Subcutaneous adipose tissue (tissue), 4 donors: ENCODE measurements around the gene FBLN2. TPM values are rescaled to one million over a fixed set of nuclear protein-coding genes. Genes with fewer than 3 reads are reported as not detected.

Experiments
- total RNA-seq, 4 donors: library from RNA; depleted of rRNA; stranded (reverse); fragments of >200 nt; gene quantifications; one replicate each; pipeline ENCODE4 v1.1.0, GENCODE V29; 2016
- TF ChIP-seq, protein P1 (sequence below): fragments of 450-650 bp; IDR thresholded peaks from one replicate; pipeline ENCODE4 v1.5.1; 2016; ENCODE audit warnings: low read depth, mild to moderate bottlenecking, control low read depth, antibody characterized with exemption, moderate library complexity

FBLN2 gene
- total RNA-seq, 4 donors from 2014 or later, result 215 to 456 (median 410) TPM

DNA sequence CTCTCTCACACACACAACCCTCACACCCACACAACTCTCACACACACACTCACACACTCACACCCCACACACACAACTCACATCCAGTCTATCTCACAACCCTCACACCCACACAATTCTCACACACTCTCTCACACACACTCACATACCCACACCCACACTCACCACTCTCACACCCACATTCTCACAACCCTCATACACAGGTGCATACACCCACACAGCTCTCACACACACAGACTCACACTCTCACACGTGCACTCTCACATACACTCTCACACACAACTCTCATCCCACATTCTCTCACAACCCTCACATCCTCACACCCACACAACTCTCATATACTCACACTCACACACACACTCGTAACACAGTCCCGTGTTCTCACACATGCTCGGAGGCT is 134.4 kb downstream of the FBLN2 start:
- TF ChIP-seq, protein P1, sequence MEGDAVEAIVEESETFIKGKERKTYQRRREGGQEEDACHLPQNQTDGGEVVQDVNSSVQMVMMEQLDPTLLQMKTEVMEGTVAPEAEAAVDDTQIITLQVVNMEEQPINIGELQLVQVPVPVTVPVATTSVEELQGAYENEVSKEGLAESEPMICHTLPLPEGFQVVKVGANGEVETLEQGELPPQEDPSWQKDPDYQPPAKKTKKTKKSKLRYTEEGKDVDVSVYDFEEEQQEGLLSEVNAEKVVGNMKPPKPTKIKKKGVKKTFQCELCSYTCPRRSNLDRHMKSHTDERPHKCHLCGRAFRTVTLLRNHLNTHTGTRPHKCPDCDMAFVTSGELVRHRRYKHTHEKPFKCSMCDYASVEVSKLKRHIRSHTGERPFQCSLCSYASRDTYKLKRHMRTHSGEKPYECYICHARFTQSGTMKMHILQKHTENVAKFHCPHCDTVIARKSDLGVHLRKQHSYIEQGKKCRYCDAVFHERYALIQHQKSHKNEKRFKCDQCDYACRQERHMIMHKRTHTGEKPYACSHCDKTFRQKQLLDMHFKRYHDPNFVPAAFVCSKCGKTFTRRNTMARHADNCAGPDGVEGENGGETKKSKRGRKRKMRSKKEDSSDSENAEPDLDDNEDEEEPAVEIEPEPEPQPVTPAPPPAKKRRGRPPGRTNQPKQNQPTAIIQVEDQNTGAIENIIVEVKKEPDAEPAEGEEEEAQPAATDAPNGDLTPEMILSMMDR, result no peak

DNA sequence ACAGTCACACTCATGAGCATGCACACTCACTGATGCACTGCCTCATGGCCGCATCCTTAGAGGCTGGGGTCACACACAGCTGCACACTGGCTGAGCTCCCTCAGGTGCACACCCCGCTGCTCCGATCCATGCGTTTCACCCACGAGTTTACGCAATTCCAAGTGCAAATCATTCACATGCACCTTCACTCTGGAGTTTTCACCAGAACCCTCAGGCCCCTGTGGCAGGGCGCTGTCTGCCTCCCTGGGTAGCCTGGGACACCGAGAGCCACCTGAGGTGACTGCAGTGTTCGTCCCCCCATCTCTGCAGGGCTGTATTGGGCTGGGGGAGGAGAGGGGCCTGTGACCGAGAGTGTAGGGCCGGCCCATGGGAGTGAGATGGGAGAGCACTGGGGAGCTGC is 134.8 kb downstream of the FBLN2 start:
- TF ChIP-seq, protein P1, result no peak

DNA sequence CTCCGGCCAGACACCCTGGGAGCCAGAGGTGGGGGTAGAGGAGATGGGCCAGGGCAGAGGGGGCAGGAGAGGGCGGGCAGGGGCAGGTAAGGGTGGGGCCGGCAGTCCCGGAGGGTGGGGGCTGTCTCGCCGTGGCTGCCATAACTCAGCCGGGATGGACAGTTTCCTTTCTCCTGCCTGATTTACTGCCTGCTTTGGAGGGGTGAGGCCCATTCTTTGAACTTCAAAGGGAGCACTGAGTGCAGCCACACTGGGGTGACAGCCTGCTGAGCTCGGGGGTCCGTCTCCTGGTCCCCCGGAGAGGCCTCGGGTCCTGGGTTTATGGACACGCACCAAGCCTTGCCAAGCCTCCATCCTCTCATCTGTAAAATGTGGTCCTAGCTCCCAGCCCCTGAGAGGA is 135.4 kb downstream of the FBLN2 start:
- TF ChIP-seq, protein P1, result no peak

DNA sequence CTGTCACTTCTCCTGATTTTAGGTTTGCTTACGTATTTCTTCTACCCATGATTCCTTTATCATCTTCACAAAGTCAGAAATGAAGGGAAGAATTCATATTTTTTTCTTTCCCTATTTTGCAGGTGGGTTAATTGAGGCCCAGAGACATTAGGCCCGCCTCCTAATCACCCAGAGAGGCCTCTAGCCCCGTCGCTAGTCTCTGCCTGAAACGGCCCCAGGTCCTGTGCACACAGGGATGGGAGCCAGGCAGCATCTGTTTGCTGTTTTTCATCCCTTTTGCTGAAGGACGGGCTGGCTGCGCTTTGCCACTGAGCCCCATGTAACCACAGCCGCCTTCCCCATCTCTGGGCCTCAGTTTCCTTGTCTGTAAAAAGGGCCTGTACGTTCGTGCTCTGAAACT is 135.9 kb downstream of the FBLN2 start:
- TF ChIP-seq, protein P1, result no peak

DNA sequence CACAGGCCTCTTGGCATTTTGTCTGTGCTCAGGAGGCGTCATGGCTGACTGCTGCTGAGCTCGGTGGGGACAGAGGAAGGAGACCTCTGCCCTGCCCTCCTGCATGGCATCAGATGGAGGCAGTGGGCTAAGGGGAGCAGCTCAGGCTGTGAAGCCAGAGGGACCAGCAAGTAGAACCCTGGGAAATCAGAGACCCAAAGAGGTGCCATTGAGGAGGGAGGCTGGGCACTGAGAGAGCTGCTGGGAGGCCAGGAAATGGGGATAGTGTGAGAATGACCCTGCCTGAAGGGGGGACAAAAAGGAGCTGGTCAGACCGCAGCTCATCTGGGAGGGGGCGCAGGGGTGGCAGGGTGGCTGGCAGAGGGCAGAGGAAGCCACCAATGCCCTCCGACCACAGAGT is 136.8 kb downstream of the FBLN2 start:
- TF ChIP-seq, protein P1, result no peak

DNA sequence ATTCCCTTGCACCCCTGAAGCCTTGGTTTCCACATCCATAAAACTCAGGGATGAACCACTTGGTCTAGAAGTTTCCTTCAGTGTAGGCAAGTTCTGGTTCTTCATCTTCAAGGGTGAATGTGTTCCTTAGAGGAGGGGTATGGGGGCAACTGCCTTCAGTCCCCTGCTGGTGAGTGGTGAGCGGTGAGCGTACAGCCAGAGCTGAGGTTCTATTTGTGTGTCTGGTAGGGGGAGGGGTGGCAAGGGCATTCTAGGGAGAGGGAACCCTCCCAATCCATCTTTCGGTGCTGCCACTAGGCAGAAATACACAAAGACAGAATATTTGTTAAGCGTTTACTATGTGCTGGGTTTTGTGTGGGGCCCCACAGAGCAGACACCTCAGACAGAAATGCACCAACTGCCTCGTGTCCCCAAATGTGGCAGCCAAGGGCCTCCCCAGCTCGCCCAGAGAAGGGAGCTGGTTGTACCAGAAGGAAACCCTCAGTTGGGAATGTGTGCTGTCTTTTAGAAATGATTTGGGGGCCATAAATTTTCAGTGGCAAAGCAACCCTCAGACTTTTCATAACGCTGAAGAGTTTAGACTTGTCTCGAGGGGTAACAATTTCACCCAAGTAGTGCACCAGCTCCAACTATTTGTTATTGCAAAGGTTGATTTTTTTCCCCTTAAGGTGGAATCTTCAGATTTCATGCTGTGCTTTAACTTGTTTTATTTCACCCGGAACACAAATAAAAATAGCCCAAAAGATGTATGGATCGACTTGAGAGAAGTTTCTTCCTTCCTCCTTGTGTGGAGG is 137.6 kb downstream of the FBLN2 start:
- TF ChIP-seq, protein P1, result no peak

DNA sequence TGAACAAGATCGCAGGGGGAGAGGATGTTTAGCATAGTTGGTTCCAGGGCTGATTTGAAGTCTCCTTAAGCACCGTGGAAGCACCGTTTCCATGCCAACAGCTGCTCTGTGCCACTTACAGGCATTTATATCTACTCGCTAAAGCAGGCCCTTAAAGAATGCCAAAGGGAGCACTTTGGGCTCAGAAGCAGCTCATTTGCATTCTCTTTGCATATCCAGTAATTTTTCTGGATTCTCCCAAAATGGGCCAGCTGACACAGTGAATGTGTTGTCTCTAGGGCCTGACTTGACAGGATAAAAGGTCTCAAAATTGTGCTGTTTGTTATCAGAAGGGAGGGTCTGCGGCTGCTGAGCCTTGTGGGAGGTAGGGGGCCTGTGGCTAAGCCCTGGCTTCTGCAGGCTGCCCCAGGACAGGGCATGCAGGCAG is 138.6 kb downstream of the FBLN2 start:
- TF ChIP-seq, protein P1, result no peak

Other genes with a start within 250 kb of the FBLN2 start
- gene NUP210, start 128.8 kb upstream of the FBLN2 start, total RNA-seq, result 1 to 10 TPM; 1.1 to 9.9 (median 2.0) TPM
- 10 to 100 TPM in 2 of 4 donors, 1 to 10 TPM in 2; 4.9 to 20.9 (median 10.4) TPM for gene HDAC11, start 68.8 kb upstream of the FBLN2 start, total RNA-seq